ENCODE measurements around the gene PPP2R3C. TPM values are rescaled to one million over a fixed set of nuclear protein-coding genes. Genes with fewer than 3 reads are reported as not detected.
"Not testable (repeated sequence)": the region's sequence is repeated elsewhere in the genome, so short reads cannot be mapped to it uniquely, and the experiment has no call there.

Gene PPP2R3C
- total RNA-seq, 1 experiment from 2014 or later = 19.6 TPM

DNA sequence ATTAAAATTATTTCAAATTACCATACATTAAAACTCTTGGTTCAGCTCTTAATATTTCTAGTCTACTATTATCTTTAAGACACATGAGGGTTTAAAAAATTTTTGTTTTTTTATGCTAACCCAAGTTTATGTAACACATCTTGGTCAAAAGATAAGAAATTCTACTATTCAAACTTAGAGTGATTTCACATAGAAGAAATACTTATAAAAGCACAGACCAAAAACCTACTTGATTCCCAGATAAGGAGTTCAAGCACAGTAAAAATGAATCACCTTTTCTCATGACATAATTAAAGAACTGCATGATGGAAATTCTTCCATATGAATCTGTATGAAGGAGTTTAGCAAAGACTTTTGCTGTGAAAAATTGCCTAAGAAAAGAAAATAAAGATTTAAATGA is 13.9 kb downstream of the PPP2R3C start:
- no peaks in the 10 kb centered on the region for H3K9me3 ChIP-seq (ENCODE audit: control insufficient read depth, insufficient read depth, low read depth, low read length)
- no peaks in the 10 kb centered on the region for H3K4me1 ChIP-seq (ENCODE audit: control insufficient read depth, insufficient read depth, low read length)
- ChIA-PET POLR2A (no interaction called here), CTCF (no interaction called here)
- no peak overlapping the region for H3K27ac ChIP-seq (ENCODE audit: low read length)
- no peak for ATAC-seq
- no peaks in the 10 kb centered on the region for H3K27me3 ChIP-seq (ENCODE audit: control insufficient read depth, insufficient read depth, low read length)
- no peak for DNase-seq (ENCODE audit: low read depth, low spot score)
- TF ChIP-seq TCF7L2 (IDR thresholded peaks at IDR 0.05; ENCODE audit: low read depth, low read length) (no peak), SIN3A (IDR thresholded peaks at IDR 0.05; ENCODE audit: borderline replicate concordance, insufficient read depth, low read depth, low read length) (no peak), POLR2AphosphoS5 (IDR thresholded peaks at IDR 0.05; ENCODE audit: low read depth, low read length) (no peak)
- TF ChIP-seq, protein P1, sequence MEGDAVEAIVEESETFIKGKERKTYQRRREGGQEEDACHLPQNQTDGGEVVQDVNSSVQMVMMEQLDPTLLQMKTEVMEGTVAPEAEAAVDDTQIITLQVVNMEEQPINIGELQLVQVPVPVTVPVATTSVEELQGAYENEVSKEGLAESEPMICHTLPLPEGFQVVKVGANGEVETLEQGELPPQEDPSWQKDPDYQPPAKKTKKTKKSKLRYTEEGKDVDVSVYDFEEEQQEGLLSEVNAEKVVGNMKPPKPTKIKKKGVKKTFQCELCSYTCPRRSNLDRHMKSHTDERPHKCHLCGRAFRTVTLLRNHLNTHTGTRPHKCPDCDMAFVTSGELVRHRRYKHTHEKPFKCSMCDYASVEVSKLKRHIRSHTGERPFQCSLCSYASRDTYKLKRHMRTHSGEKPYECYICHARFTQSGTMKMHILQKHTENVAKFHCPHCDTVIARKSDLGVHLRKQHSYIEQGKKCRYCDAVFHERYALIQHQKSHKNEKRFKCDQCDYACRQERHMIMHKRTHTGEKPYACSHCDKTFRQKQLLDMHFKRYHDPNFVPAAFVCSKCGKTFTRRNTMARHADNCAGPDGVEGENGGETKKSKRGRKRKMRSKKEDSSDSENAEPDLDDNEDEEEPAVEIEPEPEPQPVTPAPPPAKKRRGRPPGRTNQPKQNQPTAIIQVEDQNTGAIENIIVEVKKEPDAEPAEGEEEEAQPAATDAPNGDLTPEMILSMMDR (IDR thresholded peaks at IDR 0.05) = no peak
- TF ChIP-seq, protein P2, sequence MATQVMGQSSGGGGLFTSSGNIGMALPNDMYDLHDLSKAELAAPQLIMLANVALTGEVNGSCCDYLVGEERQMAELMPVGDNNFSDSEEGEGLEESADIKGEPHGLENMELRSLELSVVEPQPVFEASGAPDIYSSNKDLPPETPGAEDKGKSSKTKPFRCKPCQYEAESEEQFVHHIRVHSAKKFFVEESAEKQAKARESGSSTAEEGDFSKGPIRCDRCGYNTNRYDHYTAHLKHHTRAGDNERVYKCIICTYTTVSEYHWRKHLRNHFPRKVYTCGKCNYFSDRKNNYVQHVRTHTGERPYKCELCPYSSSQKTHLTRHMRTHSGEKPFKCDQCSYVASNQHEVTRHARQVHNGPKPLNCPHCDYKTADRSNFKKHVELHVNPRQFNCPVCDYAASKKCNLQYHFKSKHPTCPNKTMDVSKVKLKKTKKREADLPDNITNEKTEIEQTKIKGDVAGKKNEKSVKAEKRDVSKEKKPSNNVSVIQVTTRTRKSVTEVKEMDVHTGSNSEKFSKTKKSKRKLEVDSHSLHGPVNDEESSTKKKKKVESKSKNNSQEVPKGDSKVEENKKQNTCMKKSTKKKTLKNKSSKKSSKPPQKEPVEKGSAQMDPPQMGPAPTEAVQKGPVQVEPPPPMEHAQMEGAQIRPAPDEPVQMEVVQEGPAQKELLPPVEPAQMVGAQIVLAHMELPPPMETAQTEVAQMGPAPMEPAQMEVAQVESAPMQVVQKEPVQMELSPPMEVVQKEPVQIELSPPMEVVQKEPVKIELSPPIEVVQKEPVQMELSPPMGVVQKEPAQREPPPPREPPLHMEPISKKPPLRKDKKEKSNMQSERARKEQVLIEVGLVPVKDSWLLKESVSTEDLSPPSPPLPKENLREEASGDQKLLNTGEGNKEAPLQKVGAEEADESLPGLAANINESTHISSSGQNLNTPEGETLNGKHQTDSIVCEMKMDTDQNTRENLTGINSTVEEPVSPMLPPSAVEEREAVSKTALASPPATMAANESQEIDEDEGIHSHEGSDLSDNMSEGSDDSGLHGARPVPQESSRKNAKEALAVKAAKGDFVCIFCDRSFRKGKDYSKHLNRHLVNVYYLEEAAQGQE (IDR thresholded peaks at IDR 0.05; ENCODE audit: insufficient read depth in 1 of 2, low read depth in 2 of 2, low read length in 1 of 2) = no peak
- intact Hi-C loops (cut with micrococcal nuclease; ENCODE audit: unreplicated experiment) (no loop called here), in situ Hi-C loops (cut with HindIII; ENCODE audit: low pct_unique_long_range_greater_than_20kb, low sequenced_read_pairs) (no loop called here)
- no TSS peak for BruUV-seq (replicated peaks)
- no peaks in the 10 kb centered on the region; the same call in 1 of the 2 replicates for H3K36me3 ChIP-seq (ENCODE audit: control insufficient read depth, insufficient read depth, low read length)
- no peak overlapping the region for H3K4me3 ChIP-seq (ENCODE audit: low read depth in 2 of 2, low read length in 2 of 2)

DNA sequence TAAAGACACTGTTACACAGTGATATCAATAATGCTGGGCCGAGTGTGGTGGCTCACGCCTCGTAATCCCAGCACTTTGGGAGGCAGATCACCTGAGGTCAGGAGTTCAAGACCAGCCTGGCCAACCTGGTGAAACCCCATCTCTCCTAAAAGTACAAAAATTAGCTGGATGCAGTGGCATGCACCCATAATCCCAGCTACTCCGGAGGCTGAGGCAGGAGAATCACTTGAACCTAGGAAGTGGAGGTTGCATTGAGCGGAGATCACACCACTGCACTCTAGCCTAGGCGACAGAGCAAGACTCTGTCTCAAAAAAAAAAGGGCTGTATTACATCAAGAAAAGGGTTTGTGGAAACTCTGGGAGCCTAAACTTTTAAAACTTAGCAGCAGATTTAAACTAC is 27.1 kb downstream of the PPP2R3C start:
- ATAC-seq; BruUV-seq (replicated peaks); DNase-seq (ENCODE audit: low read depth, low spot score); intact Hi-C loops (cut with micrococcal nuclease; ENCODE audit: unreplicated experiment); H3K27ac ChIP-seq (ENCODE audit: low read length); H3K27me3 ChIP-seq (ENCODE audit: control insufficient read depth, insufficient read depth, low read length); H3K4me3 ChIP-seq (ENCODE audit: low read depth in 2 of 2, low read length in 2 of 2); H3K36me3 ChIP-seq (ENCODE audit: control insufficient read depth, insufficient read depth, low read length); H3K4me1 ChIP-seq (ENCODE audit: control insufficient read depth, insufficient read depth, low read length); H3K9me3 ChIP-seq (ENCODE audit: control insufficient read depth, insufficient read depth, low read depth, low read length); in situ Hi-C loops (cut with HindIII; ENCODE audit: low pct_unique_long_range_greater_than_20kb, low sequenced_read_pairs): not testable (repeated sequence)
- ChIA-PET CTCF (interaction anchor here (0.7 kb wide), 1 partner anchor 46 kb away, joined by 3 read pairs; no protein-coding TSS in a partner anchor), POLR2A (interaction anchor here (0.5 to 0.7 kb wide), 3 partner anchors 14 to 474 kb away, joined by 3 to 6 read pairs (median 3); no protein-coding TSS in a partner anchor)

DNA sequence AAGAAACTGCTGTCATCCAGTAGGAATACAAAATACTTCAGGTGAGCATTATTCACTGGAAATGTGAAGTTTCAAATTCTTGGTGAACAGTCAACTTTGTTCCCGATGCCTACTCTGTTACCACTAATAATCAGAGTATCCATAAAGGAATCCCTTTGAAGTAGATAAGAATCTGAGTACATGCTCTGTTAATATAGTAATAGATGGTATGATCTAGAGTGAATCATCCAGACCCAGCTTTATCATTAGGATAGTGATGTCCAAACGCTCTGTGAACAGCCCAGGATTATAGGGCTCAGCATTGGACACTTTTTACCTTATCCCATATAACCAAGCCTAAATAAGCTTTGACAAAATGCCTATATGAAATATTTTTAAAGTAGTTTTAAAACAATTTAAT is 33.3 kb downstream of the PPP2R3C start:
- ChIA-PET CTCF (no interaction called here), POLR2A (no interaction called here)
- in situ Hi-C loops (cut with HindIII; ENCODE audit: low pct_unique_long_range_greater_than_20kb, low sequenced_read_pairs) (no loop called here), intact Hi-C loops (cut with micrococcal nuclease; ENCODE audit: unreplicated experiment) (no loop called here)
- Histone ChIP-seq H3K27me3 (ENCODE audit: control insufficient read depth, insufficient read depth, low read length) (no peaks in the 10 kb centered on the region), H3K4me3 (ENCODE audit: low read depth in 2 of 2, low read length in 2 of 2) (no peak overlapping the region), H3K36me3 (ENCODE audit: control insufficient read depth, insufficient read depth, low read length) (peaks cover 6% of the 10 kb centered on the region), H3K4me1 (ENCODE audit: control insufficient read depth, insufficient read depth, low read length) (no peaks in the 10 kb centered on the region), H3K9me3 (ENCODE audit: control insufficient read depth, insufficient read depth, low read depth, low read length) (no peaks in the 10 kb centered on the region), H3K27ac (ENCODE audit: low read length) (no peak overlapping the region)
- BruUV-seq (replicated peaks) = no TSS peak
- no peak for DNase-seq (ENCODE audit: low read depth, low spot score)
- no peak for ATAC-seq
- no peak for TF ChIP-seq TCF7L2 (IDR thresholded peaks at IDR 0.05; ENCODE audit: low read depth, low read length)
- TF ChIP-seq, protein P2 (IDR thresholded peaks at IDR 0.05; ENCODE audit: insufficient read depth in 1 of 2, low read depth in 2 of 2, low read length in 1 of 2) = no peak
- TF ChIP-seq SIN3A (IDR thresholded peaks at IDR 0.05; ENCODE audit: borderline replicate concordance, insufficient read depth, low read depth, low read length) = no peak
- no peak for TF ChIP-seq POLR2AphosphoS5 (IDR thresholded peaks at IDR 0.05; ENCODE audit: low read depth, low read length)
- TF ChIP-seq, protein P1 (IDR thresholded peaks at IDR 0.05) = no peak

All from Panc1 (cell line).